GM12801 (cell line): ENCODE data around the gene NFIC.

Experiments
- CTCF ChIP-seq: IDR thresholded peaks from one replicate; pipeline ENCODE4 v1.5.1; 2011; ENCODE audit warnings: control low read depth; ENCODE audit not compliant: insufficient read length; ENCODE audit errors: extremely low read depth

The NFIC gene

DNA sequence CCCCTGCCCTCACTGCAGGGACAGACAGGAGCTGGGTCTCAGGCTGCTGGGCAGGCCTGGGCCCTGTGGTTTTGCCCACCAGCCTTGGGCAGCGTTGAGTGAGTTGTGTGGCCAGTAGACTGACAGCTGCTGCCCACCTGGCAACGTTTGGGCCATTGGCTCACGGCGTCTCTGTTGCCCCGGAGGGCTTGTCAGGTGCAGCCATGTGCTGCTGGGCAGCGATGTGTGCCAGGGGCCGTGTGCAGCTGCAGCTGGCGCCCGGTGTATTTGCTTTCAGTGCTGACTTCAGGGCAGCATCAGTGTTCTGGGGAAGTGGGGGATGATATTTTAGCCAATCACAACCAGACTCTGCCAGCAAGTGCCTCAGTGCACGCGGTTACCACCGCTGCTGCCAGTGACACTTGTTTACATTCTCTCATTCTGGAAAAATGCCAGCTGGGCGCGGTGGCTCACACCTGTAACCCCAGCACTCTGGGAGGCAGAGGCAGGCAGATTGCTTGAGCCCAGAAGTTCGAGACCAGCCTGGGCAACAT lies 150.4 kb downstream of the NFIC start:
- TF ChIP-seq CTCF = no peak

DNA sequence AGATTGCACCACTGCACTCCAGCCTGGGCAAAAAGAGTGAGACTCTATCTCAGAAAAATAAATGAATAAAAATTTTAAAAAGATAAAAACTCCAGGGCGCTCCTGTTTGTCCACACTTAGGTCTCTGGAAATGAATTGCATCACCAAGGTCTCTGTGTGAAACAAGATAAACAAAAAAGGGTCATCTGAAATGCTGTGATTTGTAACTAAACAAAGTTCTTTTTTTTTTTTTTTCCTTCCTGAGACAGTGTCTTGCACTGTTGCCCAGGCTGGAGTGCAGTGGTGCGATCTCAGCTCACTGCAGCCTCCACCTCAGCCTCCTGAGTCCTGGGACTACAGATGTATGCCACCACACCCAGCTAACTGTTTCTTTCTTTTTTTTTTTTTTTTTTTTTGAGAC lies 151.3 kb downstream of the NFIC start:
- no peak for TF ChIP-seq CTCF

- TF ChIP-seq CTCF = no peak
These were observed 151.9 kb downstream of the NFIC start for GRCh38 chr19:3518255-3518654.

- no peak for TF ChIP-seq CTCF
These were observed 152.3 kb downstream of the NFIC start for GRCh38 chr19:3518659-3519058.
